NCI-H2196 treated with DMSO at 0.1 percent for 48 hours (cell line): ENCODE results near the gene GSTM4.
"Not testable (repeated sequence)": the region's sequence is repeated elsewhere in the genome, so short reads cannot be mapped to it uniquely, and the experiment has no call there.

Experiments
- DNase-seq: peaks from one replicate; lab custom pipeline; 2025; ENCODE audit not compliant: unreplicated experiment; lab: John Stamatoyannopoulos, UW

Gene GSTM4

GRCh38 chr1:109637446-109637845 is 18.5 kb upstream of the GSTM4 start:
- no peak for DNase-seq

GRCh38 chr1:109639063-109639840 is 16.6 kb upstream of the GSTM4 start:
- DNase-seq, result no peak

GRCh38 chr1:109639841-109640184 is 16.1 kb upstream of the GSTM4 start:
- no peak for DNase-seq

- DNase-seq, result peak; percentile 23
Measured at GRCh38 chr1:109640285-109640865, 15.5 kb upstream of the GSTM4 start.

- DNase-seq, result no peak
Measured at GRCh38 chr1:109641078-109641740, 14.7 kb upstream of the GSTM4 start.

- no peak for DNase-seq
Measured at GRCh38 chr1:109641861-109642260, 14.0 kb upstream of the GSTM4 start.

GRCh38 chr1:109642626-109643025 is 13.3 kb upstream of the GSTM4 start:
- no peak for DNase-seq

GRCh38 chr1:109643385-109644230 is 12.3 kb upstream of the GSTM4 start:
- DNase-seq, result no peak

GRCh38 chr1:109644670-109645069 is 11.2 kb upstream of the GSTM4 start:
- no peak for DNase-seq

- peak; percentile 63 for DNase-seq
Measured at GRCh38 chr1:109649491-109649914, 6.4 kb upstream of the GSTM4 start.

- DNase-seq, result no peak
Measured at GRCh38 chr1:109650609-109651008, 5.3 kb upstream of the GSTM4 start.

GRCh38 chr1:109652402-109652801 is 3.5 kb upstream of the GSTM4 start:
- DNase-seq, result no peak

GRCh38 chr1:109653306-109653705 is 2.6 kb upstream of the GSTM4 start:
- no peak for DNase-seq

GRCh38 chr1:109654519-109654918 is 1.4 kb upstream of the GSTM4 start:
- DNase-seq, result no peak

GRCh38 chr1:109657395-109657794 is 1.5 kb downstream of the GSTM4 start:
- no peak for DNase-seq

- DNase-seq, result no peak
Measured at GRCh38 chr1:109657970-109658369, 2.1 kb downstream of the GSTM4 start.

GRCh38 chr1:109658533-109659042 is 2.7 kb downstream of the GSTM4 start:
- no peak for DNase-seq

- DNase-seq, result no peak
Measured at GRCh38 chr1:109659145-109659544, 3.2 kb downstream of the GSTM4 start.

GRCh38 chr1:109659997-109660690 is 4.2 kb downstream of the GSTM4 start:
- DNase-seq, result no peak

- not testable (repeated sequence) for DNase-seq
Measured at GRCh38 chr1:109660691-109661026, 4.8 kb downstream of the GSTM4 start.

GRCh38 chr1:109661391-109661790 is 5.5 kb downstream of the GSTM4 start:
- DNase-seq, result no peak
